SK-N-SH treated with all-trans-retinoic acid at 6 μM for 48 hours (cell line): ENCODE results near the gene KIF21A.

Experiments
- ATAC-seq: fragments of 200-7000 bp; cut with Tn5 transposase; 3 replicates; pipeline ENCODE4 v1.9.1; 2020; ENCODE audit warnings: mild to moderate bottlenecking, moderate library complexity
- ARNTL ChIP-seq: fragments of 450-650 bp; formaldehyde crosslinking; IDR thresholded peaks from 2 replicates; pipeline ENCODE4 v1.5.0; 2020; ENCODE audit warnings: low read depth, mild to moderate bottlenecking, moderate library complexity, borderline replicate concordance
- CREB5 ChIP-seq: fragments of 250-450 bp; sonication (Bioruptor Pico); IDR thresholded peaks from 2 replicates; pipeline ENCODE4 v1.5.1; 2020; ENCODE audit warnings: low read depth, mild to moderate bottlenecking, moderate library complexity
- CSDC2 ChIP-seq: fragments of 250-450 bp; sonication (Bioruptor Pico); IDR thresholded peaks from 2 replicates; pipeline ENCODE4 v1.5.0; 2020; ENCODE audit warnings: mild to moderate bottlenecking, moderate library complexity
- ESRRG ChIP-seq: fragments of 250-450 bp; sonication (Bioruptor Pico); IDR thresholded peaks from 2 replicates; pipeline ENCODE4 v1.6.1; 2021; ENCODE audit warnings: mild to moderate bottlenecking
- ISL1 ChIP-seq: fragments of 250-450 bp; sonication (Bioruptor Pico); IDR thresholded peaks from 2 replicates; pipeline ENCODE4 v2.1.2; 2022; ENCODE audit warnings: mild to moderate bottlenecking, moderate library complexity
- OSR1 ChIP-seq: fragments of 250-450 bp; sonication (Bioruptor Pico); IDR thresholded peaks from 2 replicates; pipeline ENCODE4 v1.8.0; 2022; ENCODE audit warnings: moderate library complexity, mild to moderate bottlenecking, inconsistent platforms
- PATZ1 ChIP-seq: fragments of 250-450 bp; sonication (Bioruptor Pico); IDR thresholded peaks from 2 replicates; pipeline ENCODE4 v1.8.0; 2020; ENCODE audit warnings: mild to moderate bottlenecking, moderate library complexity, borderline replicate concordance
- RARB ChIP-seq: fragments of 250-450 bp; sonication (Bioruptor Pico); IDR thresholded peaks from 2 replicates; pipeline ENCODE4 v1.8.0; 2021; ENCODE audit warnings: mild to moderate bottlenecking, moderate library complexity
- SNAI2 ChIP-seq: fragments of 250-450 bp; sonication (Bioruptor Pico); IDR thresholded peaks from 2 replicates; pipeline ENCODE4 v1.5.0; 2020; ENCODE audit warnings: mild to moderate bottlenecking, moderate library complexity
- TCF4 ChIP-seq: fragments of 250-450 bp; sonication (Bioruptor Pico); IDR thresholded peaks from 2 replicates; pipeline ENCODE4 v1.8.0; 2021; ENCODE audit warnings: mild to moderate bottlenecking, moderate library complexity, borderline replicate concordance
- TSHZ2 ChIP-seq: fragments of 250-450 bp; sonication (Bioruptor Pico); IDR thresholded peaks from 2 replicates; pipeline ENCODE4 v1.5.0; 2020; ENCODE audit warnings: mild to moderate bottlenecking, moderate library complexity
- ZFP3 ChIP-seq: fragments of 250-450 bp; sonication (Bioruptor Pico); IDR thresholded peaks from 2 replicates; pipeline ENCODE4 v1.5.0; 2020; ENCODE audit warnings: mild to moderate bottlenecking, moderate library complexity
- ZNF565 ChIP-seq: fragments of 450-650 bp; formaldehyde crosslinking; conservative IDR thresholded peaks from 2 replicates; pipeline ENCODE4 v1.5.0; 2020; ENCODE audit warnings: low read depth, mild to moderate bottlenecking, moderate library complexity
- ZNF8 ChIP-seq: fragments of 450-650 bp; formaldehyde crosslinking; IDR thresholded peaks from 2 replicates; pipeline ENCODE4 v1.5.0; 2020; ENCODE audit warnings: mild to moderate bottlenecking, moderate library complexity

The KIF21A gene

GRCh38 chr12:39431797-39432196 lies 11.1 kb downstream of the KIF21A start (continued):
- TF ChIP-seq TSHZ2 (CRISPR knock-in tag) (no peak), ESRRG (CRISPR knock-in tag) (no peak)

GRCh38 chr12:39431002-39431796 lies 11.7 kb downstream of the KIF21A start:
- TF ChIP-seq ZNF565 (CRISPR knock-in tag) (no peak), CREB5 (CRISPR knock-in tag) (no peak)
- no peak for ATAC-seq

GRCh38 chr12:39429809-39430208 lies 13.1 kb downstream of the KIF21A start:
- ATAC-seq: no peak
- TF ChIP-seq OSR1 (CRISPR knock-in tag) (no peak), RARB (CRISPR knock-in tag) (no peak), CREB5 (CRISPR knock-in tag) (no peak), ZFP3 (CRISPR knock-in tag) (no peak), CSDC2 (CRISPR knock-in tag) (no peak)

- ATAC-seq: peak; percentile 34; the same call in 2 of the 3 replicates
- TF ChIP-seq PATZ1 (no peak), ARNTL (CRISPR knock-in tag) (no peak), TCF4 (CRISPR knock-in tag) (no peak)
- TF ChIP-seq, all 23 proteins: peak for 0
Observed at GRCh38 chr12:39427360-39427808, 15.5 kb downstream of the KIF21A start.

- TF ChIP-seq ZNF565 (CRISPR knock-in tag): no peak
- no peak for TF ChIP-seq SNAI2 (CRISPR knock-in tag)
- no peak for TF ChIP-seq PATZ1
- TF ChIP-seq ZNF8: no peak
- peak; percentile 81 for TF ChIP-seq ISL1
- TF ChIP-seq CSDC2 (CRISPR knock-in tag): no peak
- ATAC-seq: peak; percentile 78
Observed at GRCh38 chr12:39426636-39427240, 16.2 kb downstream of the KIF21A start.
